Naive B cell (primary cell): Measurements from ENCODE around the gene SCYGR1. TPM values are rescaled to one million over a fixed set of nuclear protein-coding genes. Genes with fewer than 3 reads are reported as not detected.

Source experiments
- ATAC-seq, 2 donors: fragments of 150-1000 bp; cut with Tn5 transposase; 2 replicates each; pipeline ENCODE4 v1.10.0; 2021; ENCODE audit warnings: low read depth in 2 of 2, mild to moderate bottlenecking in 2 of 2, moderate library complexity in 2 of 2
- DNase-seq: peaks from one replicate; pipeline ENCODE4 v3.0.0; 2022
- H3K27ac Mint-ChIP-seq, 6 donors: one replicate each; pipeline ENCODE4 v1.8.0; 2020 to 2022; ENCODE audit warnings: mild to moderate bottlenecking in 6 of 6, mixed read lengths in 6 of 6, moderate library complexity in 5 of 6, inconsistent platforms in 2 of 6
- H3K27me3 Mint-ChIP-seq, 3 donors: one replicate each; pipeline ENCODE4 v1.8.0; 2021 to 2022; ENCODE audit warnings: mixed read lengths in 3 of 3, mild to moderate bottlenecking in 1 of 3
- H3K36me3 Mint-ChIP-seq, 2 donors: one replicate each; pipeline ENCODE4 v1.8.0; 2020 to 2022; ENCODE audit warnings: mixed read lengths in 2 of 2, inconsistent platforms in 1 of 2, mild to moderate bottlenecking in 1 of 2
- H3K4me1 Mint-ChIP-seq, 3 donors: one replicate each; pipeline ENCODE4 v1.8.0; 2020 to 2022; ENCODE audit warnings: mixed read lengths in 3 of 3, inconsistent platforms in 1 of 3, mild to moderate bottlenecking in 1 of 3, moderate library complexity in 1 of 3
- H3K4me3 Mint-ChIP-seq, 8 donors: one replicate each; pipeline ENCODE4 v1.8.0; 2020 to 2022; ENCODE audit warnings: mild to moderate bottlenecking in 8 of 8, mixed read lengths in 8 of 8, moderate library complexity in 8 of 8, inconsistent platforms in 2 of 8
- H3K9me3 Mint-ChIP-seq, 7 donors: one replicate each; pipeline ENCODE4 v1.8.0; 2020 to 2022; ENCODE audit warnings: mixed read lengths in 7 of 7, mild to moderate bottlenecking in 5 of 7, inconsistent platforms in 2 of 7, moderate library complexity in 1 of 7
- polyA plus RNA-seq, 6 donors: library from polyadenylated mRNA; unstranded; fragments of 300-500 nt; fragmentation: Illumina TruSeq; gene quantifications; one replicate each; pipeline ENCODE4 v1.2.3, GENCODE V29; 2021; ENCODE audit warnings: low read depth in 6 of 6

Gene SCYGR1
- polyA plus RNA-seq, 6 donors from 2014 or later, result not detected

DNA sequence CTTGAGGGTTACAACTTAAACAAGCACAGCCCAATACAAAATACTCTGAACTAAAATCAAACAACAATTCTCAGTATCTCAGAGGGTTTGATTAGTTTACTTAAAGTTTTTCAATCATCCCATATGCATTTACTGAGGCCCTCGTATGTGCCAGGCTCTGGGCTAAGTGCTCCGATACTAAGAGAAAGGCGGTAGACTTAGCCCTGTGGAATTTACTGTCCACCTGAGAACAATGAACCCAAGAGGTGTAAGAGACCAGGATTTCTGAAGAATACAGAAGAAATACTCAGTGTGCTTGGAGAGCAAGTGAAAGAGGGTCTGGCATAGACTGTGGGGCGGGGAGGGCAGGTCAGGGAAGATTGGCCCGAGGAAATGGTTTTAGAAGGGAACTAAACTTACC is 25.1 kb upstream of the SCYGR1 start:
- Mint-ChIP-seq H3K27ac (peak overlapping the region in 3 of 6 donors; percentile 39 to 83 (median 41)), H3K27me3 (no peaks in the 10 kb centered on the region), H3K4me1 (peaks cover 33 to 42% (median 35%) of the 10 kb centered on the region in 3 donors), H3K36me3 (no peaks in the 10 kb centered on the region), H3K9me3 (peaks cover 0 to 2% (median 0%) of the 10 kb centered on the region in 7 donors), H3K4me3 (no peak overlapping the region)
- DNase-seq (no peak), ATAC-seq (no peak)

DNA sequence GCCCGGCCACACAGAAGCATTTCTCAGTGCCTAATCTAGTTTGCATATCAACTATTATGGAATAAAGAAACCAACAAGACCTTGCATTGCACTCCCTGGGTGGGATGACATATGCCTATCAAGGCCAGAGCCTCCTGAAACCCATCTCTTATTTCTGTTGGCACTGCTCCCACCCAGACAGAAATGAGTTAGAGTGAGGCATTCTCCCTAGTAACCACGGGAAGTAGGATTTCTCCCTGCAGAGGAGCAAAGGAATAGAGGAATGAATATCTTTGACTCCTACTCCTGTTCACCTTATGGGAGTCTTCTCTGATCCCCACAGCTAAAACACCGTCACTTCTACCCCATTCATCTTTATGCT is 24.2 kb upstream of the SCYGR1 start:
- DNase-seq (no peak), ATAC-seq (no peak)
- Mint-ChIP-seq H3K36me3 (no peaks in the 10 kb centered on the region), H3K27ac (peak overlapping the region; percentile 71 to 93 (median 84)), H3K4me3 (peak overlapping the region in 6 of 8 donors; percentile 49 to 82 (median 62)), H3K27me3 (no peaks in the 10 kb centered on the region), H3K4me1 (peaks cover 30 to 40% (median 40%) of the 10 kb centered on the region in 3 donors), H3K9me3 (peaks cover 0 to 2% (median 0%) of the 10 kb centered on the region in 7 donors)

DNA sequence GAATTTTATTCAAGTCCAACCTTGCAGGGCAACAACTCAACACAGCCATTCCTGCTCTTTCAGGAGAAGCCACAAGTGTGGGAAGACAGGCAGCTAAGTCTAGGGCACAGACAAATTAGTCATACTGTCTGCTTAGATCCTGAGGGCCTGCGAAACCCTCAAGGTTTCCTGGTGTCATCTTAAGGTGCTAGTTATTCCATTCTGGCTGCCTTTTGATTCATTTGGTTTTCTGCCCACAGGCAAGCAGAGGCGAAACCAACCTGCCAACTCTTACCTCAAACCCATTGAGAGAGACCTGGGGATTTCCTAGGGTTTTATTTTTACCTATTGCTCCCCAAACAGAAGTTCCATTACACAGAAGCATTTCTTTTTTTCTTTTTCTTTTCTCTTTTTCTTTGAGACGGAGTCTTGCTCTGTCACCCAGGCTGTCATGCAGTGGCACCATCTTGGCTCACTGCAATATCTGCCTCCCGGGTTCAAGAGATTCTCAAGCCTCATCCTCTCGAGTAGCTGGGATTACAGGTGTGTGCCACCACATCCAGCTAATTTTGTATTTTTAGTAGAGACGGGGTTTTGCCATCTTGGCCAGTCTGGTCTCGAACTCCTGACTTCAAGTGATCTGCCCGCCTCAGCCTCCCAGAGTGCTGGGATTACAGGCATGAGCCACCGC is 23.7 kb upstream of the SCYGR1 start:
- ATAC-seq, result peak; percentile 82 to 84
- Mint-ChIP-seq H3K4me3 (peak overlapping the region in 7 of 8 donors; percentile 1 to 82 (median 62)), H3K9me3 (peaks cover 0 to 2% (median 0%) of the 10 kb centered on the region in 7 donors)

DNA sequence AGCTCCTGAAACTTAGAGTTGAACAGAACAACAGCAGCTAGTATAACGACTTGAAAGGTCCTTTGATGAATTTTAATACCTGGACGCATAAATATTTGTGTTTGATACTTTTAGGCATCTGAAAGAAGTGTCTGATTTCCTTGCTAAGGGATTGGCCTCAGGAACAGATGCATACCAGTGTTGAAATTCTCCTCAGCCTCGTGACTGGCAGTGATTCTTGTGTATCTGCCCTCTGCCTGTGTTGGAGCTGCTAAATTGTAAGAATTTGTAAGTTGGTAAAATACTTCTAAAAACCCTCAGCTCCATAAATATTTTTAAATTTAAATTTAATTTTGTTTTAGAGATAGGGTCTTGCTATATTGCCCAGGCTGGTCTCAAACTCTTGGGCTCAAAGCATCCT is 22.4 kb upstream of the SCYGR1 start:
- ATAC-seq (no peak), DNase-seq (no peak)
- Mint-ChIP-seq H3K4me3 (no peak overlapping the region), H3K9me3 (peaks cover 0 to 2% (median 0%) of the 10 kb centered on the region in 7 donors), H3K27ac (peak overlapping the region in 1 of 6 donors; percentile 54), H3K36me3 (no peaks in the 10 kb centered on the region), H3K27me3 (no peaks in the 10 kb centered on the region), H3K4me1 (peaks cover 32 to 40% (median 34%) of the 10 kb centered on the region in 3 donors)

More for the DNA sequence above, 23.7 kb upstream of the SCYGR1 start:
- peak; percentile 31 for DNase-seq
- peaks cover 25 to 40% (median 35%) of the 10 kb centered on the region in 3 donors for H3K4me1 Mint-ChIP-seq
- no peaks in the 10 kb centered on the region for H3K36me3 Mint-ChIP-seq
- H3K27ac Mint-ChIP-seq, result peak overlapping the region; percentile 41 to 93 (median 88)
- no peaks in the 10 kb centered on the region for H3K27me3 Mint-ChIP-seq

DNA sequence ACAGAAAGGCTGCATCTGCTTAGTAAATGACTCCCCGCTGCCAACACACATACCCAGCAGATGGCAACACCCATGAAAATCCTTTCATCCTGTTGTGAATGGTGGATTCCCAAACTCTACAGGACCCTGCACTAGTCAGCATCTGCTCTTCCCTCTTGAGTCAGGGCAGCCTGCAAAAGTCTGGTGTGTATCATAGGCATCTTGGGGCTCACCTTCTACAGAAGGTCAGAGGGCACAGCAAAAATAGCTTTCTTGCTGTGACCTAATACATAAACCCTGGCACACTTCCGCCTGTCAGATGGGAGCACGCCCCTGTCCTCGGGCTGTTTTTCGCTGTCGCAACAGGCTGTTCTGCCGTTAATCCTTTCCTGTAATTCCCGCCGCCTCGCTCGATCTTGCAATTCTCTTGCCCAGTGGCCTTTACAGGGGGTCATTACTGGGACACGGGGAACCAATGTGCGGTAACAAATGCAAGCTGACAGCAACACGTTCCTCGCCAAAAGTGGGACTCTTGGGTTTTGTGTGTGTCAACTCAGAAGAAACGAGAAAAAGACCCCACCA is 19.9 kb upstream of the SCYGR1 start:
- no peak for DNase-seq
- no peak overlapping the region for H3K4me3 Mint-ChIP-seq
- H3K36me3 Mint-ChIP-seq, result no peaks in the 10 kb centered on the region
- peak overlapping the region in 1 of 6 donors; percentile 63 for H3K27ac Mint-ChIP-seq
- no peaks in the 10 kb centered on the region for H3K27me3 Mint-ChIP-seq
- no peak for ATAC-seq
- no peaks in the 10 kb centered on the region for H3K9me3 Mint-ChIP-seq
- H3K4me1 Mint-ChIP-seq, result peaks cover 44 to 51% (median 48%) of the 10 kb centered on the region in 3 donors

DNA sequence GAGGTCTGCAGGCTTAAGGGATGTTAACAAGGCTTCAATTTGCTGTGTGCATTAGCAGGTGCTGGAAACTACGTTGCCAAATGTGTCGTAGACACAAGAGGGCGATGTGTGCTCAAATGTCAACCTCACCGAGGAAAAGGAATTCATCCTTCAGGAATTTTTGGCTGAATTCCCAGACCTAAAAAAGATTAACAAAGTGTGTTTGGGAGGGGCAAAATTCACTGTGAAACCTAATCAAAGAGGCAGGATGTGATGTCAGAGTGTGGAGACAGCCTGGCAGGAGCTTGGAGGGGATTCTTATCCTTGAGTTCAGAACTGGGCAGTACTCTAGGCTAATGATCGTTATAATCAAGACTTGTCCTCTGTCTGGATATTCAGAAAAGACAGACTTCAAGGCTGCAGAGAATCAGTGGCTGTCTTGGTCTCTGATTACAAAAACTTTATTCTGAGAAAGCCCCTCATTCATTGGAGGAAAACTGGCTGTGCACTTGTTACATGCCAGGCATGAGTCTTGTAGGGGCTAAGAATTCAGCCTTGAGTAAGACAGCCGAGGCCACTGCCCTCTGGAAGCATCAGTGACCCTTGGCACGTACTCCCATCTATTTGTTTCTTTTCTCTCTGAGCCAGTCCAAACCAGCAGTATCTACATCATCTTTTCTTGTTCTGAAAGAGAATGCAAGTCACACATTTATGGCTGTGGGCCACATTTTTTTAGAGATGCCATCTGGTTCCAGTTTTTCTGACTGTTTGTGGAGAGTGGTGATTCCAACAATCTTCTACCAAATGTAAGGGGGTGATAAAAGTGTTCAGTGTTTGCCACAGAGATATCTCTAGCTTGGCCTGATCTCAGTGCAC is 18.7 kb upstream of the SCYGR1 start:
- Mint-ChIP-seq H3K9me3 (no peaks in the 10 kb centered on the region), H3K4me1 (peaks cover 36 to 44% (median 37%) of the 10 kb centered on the region in 3 donors), H3K27me3 (peaks cover 0 to 4% (median 0%) of the 10 kb centered on the region in 3 donors), H3K4me3 (no peak overlapping the region), H3K27ac (peak overlapping the region; percentile 57 to 90 (median 77)), H3K36me3 (no peaks in the 10 kb centered on the region)
- DNase-seq (no peak), ATAC-seq (no peak)

DNA sequence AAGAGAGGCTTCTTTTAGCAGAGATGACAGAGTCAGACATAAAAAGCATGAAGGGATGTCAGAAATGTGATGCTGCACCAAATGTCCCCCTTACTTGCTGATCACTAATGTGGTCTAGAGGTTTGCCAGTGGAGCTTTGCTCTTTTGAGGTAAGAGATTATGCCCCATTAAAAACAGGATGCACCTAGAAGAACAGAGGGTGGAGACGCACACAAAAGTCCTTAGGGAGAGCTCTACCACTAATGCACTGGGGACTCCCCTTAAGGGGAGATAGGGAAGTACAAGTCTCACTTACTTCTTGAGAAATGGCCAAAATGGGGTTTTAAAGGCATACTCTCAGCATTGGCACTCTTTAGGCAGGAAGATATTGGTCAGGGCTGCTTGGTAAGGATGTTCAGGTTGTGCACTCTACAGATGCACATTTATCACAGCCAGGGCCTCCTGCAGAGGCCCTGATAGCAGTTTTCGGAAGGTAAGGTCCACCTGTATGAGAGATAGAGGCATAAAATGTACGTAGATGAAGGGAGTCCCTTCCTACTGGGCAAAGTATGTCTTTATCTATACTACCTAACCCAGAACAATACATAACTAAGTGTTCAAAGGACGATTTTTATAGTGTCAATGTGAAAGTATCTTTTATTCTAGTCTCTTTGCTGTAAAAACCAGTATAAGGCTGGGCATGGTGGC is 17.0 kb upstream of the SCYGR1 start:
- peaks cover 0 to 9% (median 0%) of the 10 kb centered on the region in 3 donors for H3K27me3 Mint-ChIP-seq
- peaks cover 26 to 41% (median 28%) of the 10 kb centered on the region in 3 donors for H3K4me1 Mint-ChIP-seq
- H3K9me3 Mint-ChIP-seq, result no peaks in the 10 kb centered on the region
- ATAC-seq (peak; percentile 95 to 98), DNase-seq (peak; percentile 73)
- peak overlapping the region; percentile 41 to 93 (median 75) for H3K27ac Mint-ChIP-seq
- H3K36me3 Mint-ChIP-seq, result no peaks in the 10 kb centered on the region
- peak overlapping the region in 5 of 8 donors; percentile 4 to 83 (median 46) for H3K4me3 Mint-ChIP-seq

DNA sequence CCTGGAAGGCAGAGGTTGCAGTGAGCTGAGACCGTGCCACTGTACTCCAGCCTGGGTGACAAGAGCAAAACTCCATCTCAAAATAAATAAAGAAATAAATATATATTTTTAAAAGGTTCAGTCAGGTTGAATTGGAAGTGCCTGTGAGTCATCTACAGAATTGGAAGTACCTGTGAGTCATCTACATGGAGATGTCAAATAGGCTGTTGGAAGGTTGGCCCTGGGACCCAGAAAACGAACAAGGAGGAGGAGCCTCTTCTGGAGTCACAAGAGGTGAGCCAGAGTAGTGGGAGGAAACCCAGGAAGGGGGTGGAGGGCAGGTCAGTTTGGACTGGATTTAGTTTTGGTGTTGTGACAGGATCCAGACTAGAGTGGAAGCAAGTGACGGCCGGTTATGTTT is 15.2 kb upstream of the SCYGR1 start:
- Mint-ChIP-seq H3K9me3 (no peaks in the 10 kb centered on the region), H3K27me3 (peaks cover 0 to 9% (median 0%) of the 10 kb centered on the region in 3 donors), H3K4me1 (peaks cover 29 to 50% (median 30%) of the 10 kb centered on the region in 3 donors), H3K27ac (peak overlapping the region in 3 of 6 donors; percentile 8 to 75 (median 70)), H3K4me3 (peak overlapping the region in 1 of 8 donors; percentile 53), H3K36me3 (no peaks in the 10 kb centered on the region)
- no peak for DNase-seq
- no peak for ATAC-seq

DNA sequence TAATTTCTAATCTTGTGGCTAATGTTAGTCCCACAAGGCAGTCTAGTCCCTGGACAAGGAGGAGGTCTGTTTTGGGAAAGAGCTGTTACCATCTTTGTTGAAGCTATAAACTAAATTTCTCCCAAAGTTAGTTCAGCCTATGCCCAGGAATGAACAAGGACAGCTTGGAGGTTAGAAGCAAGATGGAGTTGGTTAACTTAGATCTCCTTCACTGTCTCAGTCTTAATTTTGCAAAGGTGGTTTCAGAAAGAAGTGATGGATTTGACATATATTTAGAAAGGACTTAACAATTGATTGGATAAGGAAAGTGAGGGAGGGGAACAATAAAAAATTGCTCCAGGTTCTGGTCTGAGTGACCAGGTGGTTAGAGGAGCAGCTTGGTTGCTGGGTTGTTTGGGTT is 14.6 kb upstream of the SCYGR1 start:
- Mint-ChIP-seq H3K27ac (peak overlapping the region in 4 of 6 donors; percentile 11 to 88 (median 72)), H3K9me3 (no peaks in the 10 kb centered on the region), H3K27me3 (peaks cover 0 to 9% (median 0%) of the 10 kb centered on the region in 3 donors), H3K36me3 (no peaks in the 10 kb centered on the region), H3K4me3 (no peak overlapping the region), H3K4me1 (peaks cover 35 to 52% (median 36%) of the 10 kb centered on the region in 3 donors)
- no peak for DNase-seq
- ATAC-seq, result no peak

DNA sequence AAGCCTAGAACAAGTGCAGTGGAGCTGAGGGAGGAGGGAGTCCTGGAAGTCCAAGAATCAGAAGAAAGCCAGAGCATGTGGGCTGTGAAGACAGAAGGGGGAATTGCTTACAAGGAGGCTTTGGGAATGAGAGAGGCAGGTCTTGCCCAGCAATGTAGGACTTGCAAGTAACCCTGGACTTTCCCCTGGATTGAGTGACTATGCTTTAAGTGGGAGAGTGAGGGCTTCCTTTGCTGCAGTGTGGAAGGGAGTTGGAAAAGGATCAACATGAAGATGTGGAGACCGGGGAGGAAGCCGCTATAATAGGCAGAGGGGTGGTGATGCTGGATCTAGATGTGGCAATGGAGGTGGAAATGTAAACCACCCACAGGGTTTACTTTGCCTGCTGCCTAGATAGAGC is 13.8 kb upstream of the SCYGR1 start:
- peaks cover 35 to 51% (median 36%) of the 10 kb centered on the region in 3 donors for H3K4me1 Mint-ChIP-seq
- DNase-seq (no peak), ATAC-seq (no peak)
- H3K4me3 Mint-ChIP-seq, result no peak overlapping the region
- H3K36me3 Mint-ChIP-seq, result no peaks in the 10 kb centered on the region
- no peaks in the 10 kb centered on the region for H3K9me3 Mint-ChIP-seq
- H3K27ac Mint-ChIP-seq, result peak overlapping the region in 3 of 6 donors; percentile 53 to 65 (median 59)
- peaks cover 0 to 9% (median 0%) of the 10 kb centered on the region in 3 donors for H3K27me3 Mint-ChIP-seq

DNA sequence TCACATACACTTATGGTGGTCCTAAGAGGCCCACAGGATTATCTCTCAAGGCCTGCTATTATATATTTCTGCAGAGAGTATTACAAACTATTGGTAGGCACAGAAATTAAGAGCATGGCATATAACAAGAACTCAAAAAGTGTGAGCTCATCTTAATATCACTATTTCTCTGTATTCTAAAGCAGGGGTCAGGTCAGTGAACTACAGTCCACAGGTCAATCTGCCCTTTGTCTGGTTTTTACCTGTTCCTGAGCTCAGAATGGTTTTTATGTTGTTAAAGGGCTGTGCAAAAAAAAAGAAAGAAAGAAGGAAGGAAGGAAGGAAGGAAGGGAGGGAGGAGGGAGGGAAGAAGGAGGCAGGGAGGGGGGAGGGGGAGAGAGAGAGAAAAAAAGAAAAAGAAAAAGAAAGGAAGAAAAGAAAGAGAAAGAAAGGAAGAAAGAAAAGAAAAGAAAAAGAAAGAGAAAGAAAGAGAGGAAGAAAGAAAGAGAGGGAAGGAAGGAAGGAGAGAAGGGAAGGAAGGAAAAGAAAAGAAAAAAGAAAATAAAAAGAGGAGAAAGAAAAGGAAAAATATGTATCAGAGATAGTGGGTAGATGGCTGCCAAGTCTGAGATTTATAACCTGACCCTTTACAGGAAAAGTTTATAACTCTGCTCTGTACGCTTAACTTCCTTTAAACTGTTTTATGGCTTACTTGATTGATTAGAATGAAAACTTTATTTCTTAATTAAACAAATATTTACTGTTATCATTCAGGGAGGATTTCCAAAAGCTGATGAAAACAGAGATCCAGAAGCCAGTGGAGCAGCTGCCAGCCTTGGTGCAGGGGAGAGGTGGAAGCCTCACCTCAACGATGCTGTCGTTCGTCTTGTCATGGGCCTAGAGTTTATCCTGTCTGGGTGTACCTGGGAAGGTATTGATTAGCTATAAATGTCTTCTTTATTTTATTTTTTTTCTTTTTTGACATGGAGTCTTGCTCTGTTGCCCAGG is 11.2 kb upstream of the SCYGR1 start:
- Mint-ChIP-seq H3K9me3 (no peaks in the 10 kb centered on the region), H3K4me1 (peaks cover 17 to 40% (median 29%) of the 10 kb centered on the region in 3 donors), H3K27me3 (peaks cover 0 to 9% (median 0%) of the 10 kb centered on the region in 3 donors), H3K27ac (peak overlapping the region in 3 of 6 donors; percentile 10 to 96 (median 78)), H3K36me3 (no peaks in the 10 kb centered on the region), H3K4me3 (no peak overlapping the region)
- ATAC-seq (no peak), DNase-seq (no peak)

DNA sequence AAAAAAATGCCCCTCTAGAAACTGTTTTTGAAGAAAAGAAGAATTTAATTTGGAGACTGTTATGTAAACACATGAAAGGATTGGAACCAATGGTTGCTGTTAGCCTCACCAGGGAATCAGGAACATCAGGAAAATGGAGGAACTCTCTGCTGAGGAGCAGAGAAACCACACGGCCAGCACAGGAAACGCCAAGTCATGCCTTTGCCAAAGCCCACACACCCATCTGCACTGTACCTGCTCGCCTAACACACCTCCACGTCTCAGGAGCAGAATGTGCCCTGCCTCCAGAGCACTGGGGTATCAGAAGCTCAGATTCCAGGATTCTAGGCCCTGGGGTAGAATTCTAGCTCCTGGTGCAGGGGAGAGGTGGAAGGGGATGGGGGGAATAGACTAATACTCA is 9.8 kb upstream of the SCYGR1 start:
- Mint-ChIP-seq H3K4me1 (peaks cover 22 to 42% (median 36%) of the 10 kb centered on the region in 3 donors), H3K36me3 (no peaks in the 10 kb centered on the region), H3K9me3 (no peaks in the 10 kb centered on the region), H3K27me3 (peaks cover 0 to 9% (median 0%) of the 10 kb centered on the region in 3 donors), H3K27ac (peak overlapping the region in 2 of 6 donors; percentile 10 to 16), H3K4me3 (no peak overlapping the region)
- DNase-seq (no peak), ATAC-seq (no peak)
